SK-N-SH (cell line): Measurements from ENCODE around the gene PPP1R1B. TPM values are rescaled to one million over a fixed set of nuclear protein-coding genes. Genes with fewer than 3 reads are reported as not detected.

Source experiments
- CTCF ChIA-PET: fragments of 300-600, 350-600 bp; formaldehyde crosslinking; extraction: SDS; loops from one replicate; lab custom pipeline; 2021; lab: Yijun Ruan, JAX
- POLR2A ChIA-PET: fragments of 350-600 bp; sonication (Branson Sonifier 250); formaldehyde crosslinking; extraction: SDS; loops from one replicate; lab custom pipeline; 2020; ENCODE audit warnings: antibody characterized with exemption, inconsistent platforms; lab: Yijun Ruan, JAX
- DNase-seq: peaks from one replicate; pipeline ENCODE4 v3.0.0; 2012
- H2AFZ ChIP-seq: fragments of 200-600 bp; sonication (generic); 2 replicates; pipeline ENCODE4 v1.8.1; 2016; ENCODE audit warnings: antibody characterized with exemption, mild to moderate bottlenecking, low read depth
- H3F3A ChIP-seq: fragments of 200-600 bp; sonication (generic); replicated peaks from 2 replicates; pipeline ENCODE3; 2016; ENCODE audit warnings: antibody characterized with exemption, mild to moderate bottlenecking; ENCODE audit not compliant: insufficient read depth
- H3K27ac ChIP-seq, 2 experiments: fragments of 200-500 bp in 1 of 2; fragments of 200-600 bp in 1 of 2; sonication (Bioruptor generic) in 1 of 2; sonication (generic), shearing (Covaris generic) in 1 of 2; 2 replicates each; pipeline versions ENCODE4 v1.5.1 to v1.6.1; 2014 to 2016; ENCODE audit warnings: low read depth in 2 of 2, inconsistent platforms in 1 of 2, low read length in 1 of 2, mild to moderate bottlenecking in 1 of 2, mixed read lengths in 1 of 2
- H3K27me3 ChIP-seq: fragments of 200-600 bp; sonication (generic), shearing (Covaris generic); 2 replicates; pipeline ENCODE4 v1.6.1; 2016; ENCODE audit warnings: mixed run types; ENCODE audit not compliant: insufficient read depth
- H3K36me3 ChIP-seq, 2 experiments: fragments of 200-500 bp in 1 of 2; fragments of 200-600 bp in 1 of 2; sonication (Bioruptor generic) in 1 of 2; sonication (generic) in 1 of 2; replicated peaks in 1 of 2; 2 replicates each; pipeline versions ENCODE3 to v1.5.1; 2014 to 2016; ENCODE audit warnings: low read length in 1 of 2, mild to moderate bottlenecking in 1 of 2; ENCODE audit not compliant: insufficient read depth in 2 of 2, control insufficient read depth in 1 of 2
- H3K4me1 ChIP-seq, 2 experiments: fragments of 200-500 bp in 1 of 2; fragments of 200-600 bp in 1 of 2; sonication (Bioruptor generic) in 1 of 2; sonication (generic), shearing (Covaris generic) in 1 of 2; 2 replicates each; pipeline versions ENCODE4 v1.5.1 to v1.6.1; 2014 to 2016; ENCODE audit warnings: low read depth in 1 of 2, low read length in 1 of 2, mixed run types in 1 of 2; ENCODE audit not compliant: insufficient read depth in 2 of 2, control insufficient read depth in 1 of 2
- H3K4me2 ChIP-seq: fragments of 200-600 bp; sonication (generic), shearing (Covaris generic); 2 replicates; pipeline ENCODE4 v1.6.1; 2017; ENCODE audit warnings: mixed run types
- H3K4me3 ChIP-seq, 2 experiments: fragments of 200-500 bp in 1 of 2; fragments of 200-600 bp in 1 of 2; sonication (Bioruptor generic) in 1 of 2; sonication (generic), shearing (Covaris generic) in 1 of 2; 2 replicates each; pipeline versions ENCODE4 v1.5.1 to v1.8.1; 2014 to 2016; ENCODE audit warnings: low read depth in 2 of 2, inconsistent platforms in 1 of 2, low read length in 1 of 2, mild to moderate bottlenecking in 1 of 2, mixed read lengths in 1 of 2, moderate library complexity in 1 of 2
- H3K79me2 ChIP-seq: fragments of 200-600 bp; sonication (generic); 2 replicates; pipeline ENCODE4 v1.8.1; 2017; ENCODE audit warnings: mild to moderate bottlenecking; ENCODE audit not compliant: insufficient read depth
- H3K9ac ChIP-seq: fragments of 200-600 bp; sonication (generic); 2 replicates; pipeline ENCODE4 v1.6.1; 2017; ENCODE audit warnings: mixed run types
- H3K9me2 ChIP-seq: fragments of 200-600 bp; sonication (generic); 2 replicates; pipeline ENCODE4 v1.6.1; 2017; ENCODE audit warnings: mixed run types
- H3K9me3 ChIP-seq: fragments of 200-600 bp; sonication (generic); 2 replicates; pipeline ENCODE4 v1.6.1; 2017; ENCODE audit warnings: mixed run types, mild to moderate bottlenecking, moderate library complexity
- H4K20me1 ChIP-seq: fragments of 200-600 bp; sonication (generic); 2 replicates; pipeline ENCODE4 v1.6.1; 2017; ENCODE audit warnings: mild to moderate bottlenecking, mixed run types; ENCODE audit not compliant: insufficient read depth
- ELF1 ChIP-seq: IDR thresholded peaks from 2 replicates; pipeline ENCODE4 v1.4.0; 2012
- EP300 ChIP-seq, 2 experiments: IDR thresholded peaks; 2 replicates each; pipeline versions ENCODE4 v1.4.0 to v1.6.1; 2012; ENCODE audit warnings: borderline replicate concordance in 1 of 2, low read depth in 1 of 2, low read length in 1 of 2
- EZH2phosphoT487 ChIP-seq: fragments of 200-600 bp; sonication (generic); IDR thresholded peaks from 2 replicates; pipeline ENCODE4 v1.6.1; 2017; ENCODE audit warnings: low read depth, mixed run types, mild to moderate bottlenecking, antibody characterized with exemption, moderate library complexity, borderline replicate concordance
- FOXJ3 ChIP-seq: sonication (generic); formaldehyde crosslinking; IDR thresholded peaks from 2 replicates; pipeline ENCODE4 v1.5.1; 2020; ENCODE audit warnings: mild to moderate bottlenecking, missing genetic modification reagents
- FOXM1 ChIP-seq: IDR thresholded peaks from 2 replicates; pipeline ENCODE4 v1.4.0; 2012; ENCODE audit warnings: low read depth, mild to moderate bottlenecking
- GATA2 ChIP-seq: sonication (generic); formaldehyde crosslinking; IDR thresholded peaks from 2 replicates; pipeline ENCODE4 v1.5.0; 2020; ENCODE audit warnings: mild to moderate bottlenecking, missing genetic modification reagents
- JUND ChIP-seq: IDR thresholded peaks from 2 replicates; pipeline ENCODE4 v1.4.0; 2012
- MXI1 ChIP-seq: IDR thresholded peaks from 2 replicates; pipeline ENCODE4 v1.6.1; 2012; ENCODE audit warnings: mild to moderate bottlenecking, low read depth, low read length, improper control_type of control experiment
- NFIC ChIP-seq: IDR thresholded peaks from 2 replicates; pipeline ENCODE4 v1.4.0; 2012; ENCODE audit warnings: borderline replicate concordance
- POLR2AphosphoS5 ChIP-seq: IDR thresholded peaks from 2 replicates; pipeline ENCODE4 v1.6.1; 2012; ENCODE audit warnings: low read depth, low read length
- RCOR1 ChIP-seq: fragments of 150-350 bp; IDR thresholded peaks from 2 replicates; pipeline ENCODE4 v1.6.1; 2017; ENCODE audit warnings: antibody characterized with exemption, low read length
- RFX5 ChIP-seq: IDR thresholded peaks from 2 replicates; pipeline ENCODE4 v1.6.1; 2012; ENCODE audit warnings: mild to moderate bottlenecking, improper control_type of control experiment, low read length
- RXRA ChIP-seq: IDR thresholded peaks from 2 replicates; pipeline ENCODE4 v1.4.0; 2012; ENCODE audit warnings: low read depth, mild to moderate bottlenecking, borderline replicate concordance
- TCF12 ChIP-seq: IDR thresholded peaks from 2 replicates; pipeline ENCODE4 v1.4.0; 2012
- WGBS: methylation state at CpG from one replicate; pipeline ENCODE4 v1.1.6; 2017; ENCODE audit warnings: low lambda C conversion rate; 5-methylcytosine and 5-hydroxymethylcytosine counted together
- polyA plus RNA-seq, 3 experiments: library from polyadenylated mRNA; depleted of rRNA; stranded (reverse); fragments of >200 nt; gene quantifications; 2 replicates each; pipeline ENCODE4 v1.2.3, GENCODE V29; 2012
- TF ChIP-seq, protein P1 (sequence below): IDR thresholded peaks from 2 replicates; pipeline ENCODE4 v1.4.0; 2012; ENCODE audit warnings: low read depth
- TF ChIP-seq, protein P2 (sequence below): fragments of 200-600 bp; sonication (generic); IDR thresholded peaks from 2 replicates; pipeline ENCODE4 v1.6.1; 2017; ENCODE audit warnings: antibody characterized with exemption, mild to moderate bottlenecking, moderate library complexity
- TF ChIP-seq, protein P3 (sequence below): IDR thresholded peaks from 2 replicates; pipeline ENCODE4 v1.4.0; 2012; ENCODE audit warnings: low read depth, borderline replicate concordance

The PPP1R1B gene
- polyA plus RNA-seq, 1 of the 3 experiments (the other 2 are of a cell fraction): 0.07 TPM

DNA sequence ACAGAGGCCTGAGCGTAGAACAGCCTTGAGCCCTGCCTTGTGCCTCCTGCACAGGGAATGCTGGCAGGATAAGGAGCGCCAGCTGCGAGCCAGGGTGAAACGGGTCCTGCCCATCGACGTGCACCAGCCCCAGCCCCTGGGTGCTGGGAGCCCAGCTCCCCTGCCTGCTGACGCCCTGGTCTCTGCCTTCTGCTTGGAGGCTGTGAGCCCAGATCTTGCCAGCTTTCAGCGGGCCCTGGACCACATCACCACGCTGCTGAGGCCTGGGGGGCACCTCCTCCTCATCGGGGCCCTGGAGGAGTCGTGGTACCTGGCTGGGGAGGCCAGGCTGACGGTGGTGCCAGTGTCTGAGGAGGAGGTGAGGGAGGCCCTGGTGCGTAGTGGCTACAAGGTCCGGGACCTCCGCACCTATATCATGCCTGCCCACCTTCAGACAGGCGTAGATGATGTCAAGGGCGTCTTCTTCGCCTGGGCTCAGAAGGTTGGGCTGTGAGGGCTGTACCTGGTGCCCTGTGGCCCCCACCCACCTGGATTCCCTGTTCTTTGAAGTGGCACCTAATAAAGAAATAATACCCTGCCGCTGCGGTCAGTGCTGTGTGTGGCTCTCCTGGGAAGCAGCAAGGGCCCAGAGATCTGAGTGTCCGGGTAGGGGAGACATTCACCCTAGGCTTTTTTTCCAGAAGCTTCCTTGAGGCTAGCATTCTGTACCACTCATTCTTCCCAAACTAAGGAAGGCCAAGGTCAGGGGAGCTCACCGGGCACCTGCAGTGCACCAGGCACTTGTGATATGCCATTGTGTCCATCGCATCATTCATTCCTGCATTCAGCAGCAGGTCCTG, 43.4 kb downstream of the PPP1R1B start:
- TF ChIP-seq, protein P1, sequence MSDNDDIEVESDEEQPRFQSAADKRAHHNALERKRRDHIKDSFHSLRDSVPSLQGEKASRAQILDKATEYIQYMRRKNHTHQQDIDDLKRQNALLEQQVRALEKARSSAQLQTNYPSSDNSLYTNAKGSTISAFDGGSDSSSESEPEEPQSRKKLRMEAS: no peak
- TF ChIP-seq NFIC (no peak), TCF12 (no peak), FOXM1 (no peak), POLR2AphosphoS5 (no peak), RCOR1 (no peak), MXI1 (no peak), ELF1 (no peak), GATA2 (no peak), RXRA (no peak), EZH2phosphoT487 (no peak), JUND (no peak), EP300 (IDR thresholded peaks at IDR 0.05; ENCODE audit: borderline replicate concordance in 1 of 2, low read depth in 1 of 2, low read length in 1 of 2) (no peak), FOXJ3 (CRISPR knock-in tag) (no peak), RFX5 (no peak)
- TF ChIP-seq, protein P2, sequence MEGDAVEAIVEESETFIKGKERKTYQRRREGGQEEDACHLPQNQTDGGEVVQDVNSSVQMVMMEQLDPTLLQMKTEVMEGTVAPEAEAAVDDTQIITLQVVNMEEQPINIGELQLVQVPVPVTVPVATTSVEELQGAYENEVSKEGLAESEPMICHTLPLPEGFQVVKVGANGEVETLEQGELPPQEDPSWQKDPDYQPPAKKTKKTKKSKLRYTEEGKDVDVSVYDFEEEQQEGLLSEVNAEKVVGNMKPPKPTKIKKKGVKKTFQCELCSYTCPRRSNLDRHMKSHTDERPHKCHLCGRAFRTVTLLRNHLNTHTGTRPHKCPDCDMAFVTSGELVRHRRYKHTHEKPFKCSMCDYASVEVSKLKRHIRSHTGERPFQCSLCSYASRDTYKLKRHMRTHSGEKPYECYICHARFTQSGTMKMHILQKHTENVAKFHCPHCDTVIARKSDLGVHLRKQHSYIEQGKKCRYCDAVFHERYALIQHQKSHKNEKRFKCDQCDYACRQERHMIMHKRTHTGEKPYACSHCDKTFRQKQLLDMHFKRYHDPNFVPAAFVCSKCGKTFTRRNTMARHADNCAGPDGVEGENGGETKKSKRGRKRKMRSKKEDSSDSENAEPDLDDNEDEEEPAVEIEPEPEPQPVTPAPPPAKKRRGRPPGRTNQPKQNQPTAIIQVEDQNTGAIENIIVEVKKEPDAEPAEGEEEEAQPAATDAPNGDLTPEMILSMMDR: no peak
- TF ChIP-seq, protein P3, sequence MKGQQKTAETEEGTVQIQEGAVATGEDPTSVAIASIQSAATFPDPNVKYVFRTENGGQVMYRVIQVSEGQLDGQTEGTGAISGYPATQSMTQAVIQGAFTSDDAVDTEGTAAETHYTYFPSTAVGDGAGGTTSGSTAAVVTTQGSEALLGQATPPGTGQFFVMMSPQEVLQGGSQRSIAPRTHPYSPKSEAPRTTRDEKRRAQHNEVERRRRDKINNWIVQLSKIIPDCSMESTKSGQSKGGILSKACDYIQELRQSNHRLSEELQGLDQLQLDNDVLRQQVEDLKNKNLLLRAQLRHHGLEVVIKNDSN: no peak
- Histone ChIP-seq H4K20me1 (no peaks in the 10 kb centered on the region), H3K4me1 (peaks cover 0 to 12% of the 10 kb centered on the region in 2 experiments; a peak in 1 of 4 replicates), H3F3A (no peaks in the 10 kb centered on the region), H3K9me3 (no peaks in the 10 kb centered on the region), H3K4me2 (no peak overlapping the region), H3K27me3 (no peaks in the 10 kb centered on the region), H3K4me3 (no peak overlapping the region), H2AFZ (no peak overlapping the region), H3K9me2 (no peaks in the 10 kb centered on the region), H3K27ac (no peak overlapping the region), H3K79me2 (no peaks in the 10 kb centered on the region), H3K36me3 (no peaks in the 10 kb centered on the region), H3K9ac (no peak overlapping the region)
- POLR2A ChIA-PET: interaction anchor here (1.1 to 1.4 kb wide), 3 partner anchors 10 to 51 kb away, joined by 3 to 4 read pairs (median 4); no protein-coding TSS in a partner anchor
- CTCF ChIA-PET: interaction anchor here (0.8 to 15.8 kb wide), 9 partner anchors 11 to 122 kb away, joined by 3 to 279 read pairs (median 8); partner anchors contain the start of genes MIEN1 and PPP1R1B
- DNase-seq: peak; percentile 26
- WGBS: 93% methylated on average over 15 of the region's 23 CpGs
